HuH-7 (cell line): Measurements from ENCODE around the gene RSAD2.

ENCODE experiments used
- DNase-seq: peaks from one replicate; pipeline ENCODE4 v3.0.0; 2011; ENCODE audit warnings: low spot score

RSAD2 gene

GRCh38 chr2:6945821-6946220 is 68.2 kb downstream of the RSAD2 start:
- no peak for DNase-seq

- DNase-seq = no peak
These were observed 69.1 kb downstream of the RSAD2 start for GRCh38 chr2:6946722-6947121.
